HEK293 (cell line): Measurements from ENCODE around the gene SERPINB3.
"Not testable (repeated sequence)": the region's sequence is repeated elsewhere in the genome, so short reads cannot be mapped to it uniquely, and the experiment has no call there.

Experiments used
- CTCF ChIA-PET: fragments of 350-600 bp; formaldehyde crosslinking; extraction: SDS; loops from one replicate; lab custom pipeline; 2021; ENCODE audit warnings: antibody characterized with exemption; lab: Yijun Ruan, JAX
- POLR2A ChIA-PET: fragments of 300-600 bp; formaldehyde crosslinking; extraction: SDS; loops from one replicate; lab custom pipeline; 2020; ENCODE audit warnings: antibody characterized with exemption, inconsistent platforms; lab: Yijun Ruan, JAX
- H3K27ac ChIP-seq: fragments of 200-500 bp; sonication (Bioruptor generic); 2 replicates; pipeline ENCODE4 v1.5.1; 2014; ENCODE audit warnings: low read depth, low read length, control low read depth, inconsistent platforms; ENCODE audit errors: extremely low read depth
- H3K36me3 ChIP-seq, 2 experiments: fragments of 200-500 bp in 1 of 2; sonication (Bioruptor generic) in 1 of 2; 1 replicate in 1 of 2; 2 replicates in 1 of 2; pipeline ENCODE4 v1.5.1; 2014 to 2017; ENCODE audit warnings: inconsistent platforms in 2 of 2, low read length in 2 of 2; ENCODE audit not compliant: control insufficient read depth in 2 of 2, insufficient read depth in 1 of 2
- H3K4me1 ChIP-seq: fragments of 200-500 bp; sonication (Bioruptor generic); 2 replicates; pipeline ENCODE4 v1.5.1; 2014; ENCODE audit warnings: mild to moderate bottlenecking, low read length, inconsistent platforms; ENCODE audit not compliant: control insufficient read depth, insufficient read depth
- H3K4me3 ChIP-seq: 2 replicates; pipeline ENCODE4 v1.5.1; 2011; ENCODE audit warnings: low read depth, mild to moderate bottlenecking, control low read depth, low read length, moderate library complexity
- H3K9me3 ChIP-seq: fragments of 200-500 bp; sonication (Bioruptor generic); 2 replicates; pipeline ENCODE4 v1.5.1; 2014; ENCODE audit warnings: low read depth, low read length, inconsistent platforms; ENCODE audit not compliant: control insufficient read depth, insufficient read depth
- SP7 ChIP-seq: fragments of 450-650 bp; formaldehyde crosslinking; IDR thresholded peaks from 2 replicates; pipeline ENCODE4 v1.5.1; 2016; ENCODE audit warnings: missing biosample characterization, missing genetic modification characterization
- ZBTB8A ChIP-seq: fragments of 450-650 bp; formaldehyde crosslinking; IDR thresholded peaks from 2 replicates; pipeline ENCODE4 v1.5.1; 2016; ENCODE audit warnings: missing biosample characterization, missing genetic modification characterization
- ZFP41 ChIP-seq: fragments of 450-650 bp; formaldehyde crosslinking; IDR thresholded peaks from 2 replicates; pipeline ENCODE4 v1.5.1; 2016; ENCODE audit warnings: missing biosample characterization, missing genetic modification characterization, borderline replicate concordance
- ZNF114 ChIP-seq: fragments of 450-650 bp; formaldehyde crosslinking; IDR thresholded peaks from 2 replicates; pipeline ENCODE4 v1.5.0; 2017; ENCODE audit warnings: missing biosample characterization, missing genetic modification characterization
- ZNF404 ChIP-seq: fragments of 450-650 bp; formaldehyde crosslinking; IDR thresholded peaks from 2 replicates; pipeline ENCODE4 v1.5.1; 2017; ENCODE audit warnings: missing biosample characterization, missing genetic modification characterization
- ZNF514 ChIP-seq: fragments of 450-650 bp; formaldehyde crosslinking; IDR thresholded peaks from 2 replicates; pipeline ENCODE4 v1.5.1; 2016; ENCODE audit warnings: missing biosample characterization, missing genetic modification characterization
- ZNF664 ChIP-seq: fragments of 450-650 bp; formaldehyde crosslinking; IDR thresholded peaks from 2 replicates; pipeline ENCODE4 v1.5.1; 2016; ENCODE audit warnings: missing biosample characterization, missing genetic modification characterization
- ZSCAN23 ChIP-seq: fragments of 450-650 bp; formaldehyde crosslinking; IDR thresholded peaks from 2 replicates; pipeline ENCODE4 v1.5.1; 2016; ENCODE audit warnings: missing biosample characterization, missing genetic modification characterization
- TF ChIP-seq, protein P1 (sequence below): fragments of 450-650 bp; formaldehyde crosslinking; conservative IDR thresholded peaks from 2 replicates; pipeline ENCODE4 v1.5.1; 2016; ENCODE audit warnings: low read depth, missing biosample characterization, missing genetic modification characterization
- TF ChIP-seq, protein P2 (sequence below): fragments of 450-650 bp; formaldehyde crosslinking; IDR thresholded peaks from 2 replicates; pipeline ENCODE4 v1.5.1; 2017; ENCODE audit warnings: missing biosample characterization, mild to moderate bottlenecking, missing genetic modification characterization, moderate library complexity

Gene SERPINB3

DNA sequence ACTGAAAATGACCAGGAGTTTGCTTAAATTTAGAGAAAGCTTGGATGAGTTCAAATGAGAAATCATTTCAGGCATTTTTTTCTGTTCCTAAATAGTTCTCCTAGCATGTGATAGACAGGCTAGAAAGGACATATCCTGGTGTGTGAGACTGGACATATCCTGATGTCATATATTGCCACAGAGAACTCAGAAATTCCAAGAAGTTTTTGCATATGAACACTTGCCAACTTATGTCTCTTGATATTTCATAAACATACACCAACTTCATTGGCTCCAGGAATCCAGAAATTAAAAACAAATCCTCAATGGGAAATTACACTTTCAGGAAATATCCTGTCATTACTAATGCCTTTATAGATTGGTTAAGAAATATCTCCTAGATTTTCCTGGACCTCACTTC, 14.8 kb downstream of the SERPINB3 start:
- ChIA-PET POLR2A (no interaction called here), CTCF (no interaction called here)
- no peaks in the 10 kb centered on the region for H3K4me1 ChIP-seq
- no peaks in the 10 kb centered on the region for H3K36me3 ChIP-seq
- no peak for TF ChIP-seq ZNF514
- no peak for TF ChIP-seq ZNF404
- TF ChIP-seq ZBTB8A (tag by site-specific recombination): no peak
- no peak for TF ChIP-seq ZSCAN23 (tag by site-specific recombination)
- TF ChIP-seq ZNF114: no peak
- no peak for TF ChIP-seq ZFP41 (tag by site-specific recombination)
- TF ChIP-seq SP7: no peak
- TF ChIP-seq, protein P1, sequence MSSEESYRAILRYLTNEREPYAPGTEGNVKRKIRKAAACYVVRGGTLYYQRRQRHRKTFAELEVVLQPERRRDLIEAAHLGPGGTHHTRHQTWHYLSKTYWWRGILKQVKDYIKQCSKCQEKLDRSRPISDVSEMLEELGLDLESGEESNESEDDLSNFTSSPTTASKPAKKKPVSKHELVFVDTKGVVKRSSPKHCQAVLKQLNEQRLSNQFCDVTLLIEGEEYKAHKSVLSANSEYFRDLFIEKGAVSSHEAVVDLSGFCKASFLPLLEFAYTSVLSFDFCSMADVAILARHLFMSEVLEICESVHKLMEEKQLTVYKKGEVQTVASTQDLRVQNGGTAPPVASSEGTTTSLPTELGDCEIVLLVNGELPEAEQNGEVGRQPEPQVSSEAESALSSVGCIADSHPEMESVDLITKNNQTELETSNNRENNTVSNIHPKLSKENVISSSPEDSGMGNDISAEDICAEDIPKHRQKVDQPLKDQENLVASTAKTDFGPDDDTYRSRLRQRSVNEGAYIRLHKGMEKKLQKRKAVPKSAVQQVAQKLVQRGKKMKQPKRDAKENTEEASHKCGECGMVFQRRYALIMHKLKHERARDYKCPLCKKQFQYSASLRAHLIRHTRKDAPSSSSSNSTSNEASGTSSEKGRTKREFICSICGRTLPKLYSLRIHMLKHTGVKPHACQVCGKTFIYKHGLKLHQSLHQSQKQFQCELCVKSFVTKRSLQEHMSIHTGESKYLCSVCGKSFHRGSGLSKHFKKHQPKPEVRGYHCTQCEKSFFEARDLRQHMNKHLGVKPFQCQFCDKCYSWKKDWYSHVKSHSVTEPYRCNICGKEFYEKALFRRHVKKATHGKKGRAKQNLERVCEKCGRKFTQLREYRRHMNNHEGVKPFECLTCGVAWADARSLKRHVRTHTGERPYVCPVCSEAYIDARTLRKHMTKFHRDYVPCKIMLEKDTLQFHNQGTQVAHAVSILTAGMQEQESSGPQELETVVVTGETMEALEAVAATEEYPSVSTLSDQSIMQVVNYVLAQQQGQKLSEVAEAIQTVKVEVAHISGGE (tag by site-specific recombination): no peak
- TF ChIP-seq ZNF664 (tag by site-specific recombination): no peak
- TF ChIP-seq, protein P2, sequence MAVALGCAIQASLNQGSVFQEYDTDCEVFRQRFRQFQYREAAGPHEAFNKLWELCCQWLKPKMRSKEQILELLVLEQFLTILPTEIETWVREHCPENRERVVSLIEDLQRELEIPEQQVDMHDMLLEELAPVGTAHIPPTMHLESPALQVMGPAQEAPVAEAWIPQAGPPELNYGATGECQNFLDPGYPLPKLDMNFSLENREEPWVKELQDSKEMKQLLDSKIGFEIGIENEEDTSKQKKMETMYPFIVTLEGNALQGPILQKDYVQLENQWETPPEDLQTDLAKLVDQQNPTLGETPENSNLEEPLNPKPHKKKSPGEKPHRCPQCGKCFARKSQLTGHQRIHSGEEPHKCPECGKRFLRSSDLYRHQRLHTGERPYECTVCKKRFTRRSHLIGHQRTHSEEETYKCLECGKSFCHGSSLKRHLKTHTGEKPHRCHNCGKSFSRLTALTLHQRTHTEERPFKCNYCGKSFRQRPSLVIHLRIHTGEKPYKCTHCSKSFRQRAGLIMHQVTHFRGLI (tag by site-specific recombination): no peak
- TF ChIP-seq, all 188 proteins: peak for 0
- H3K9me3 ChIP-seq: no peaks in the 10 kb centered on the region
- no peak overlapping the region for H3K27ac ChIP-seq
- H3K4me3 ChIP-seq: no peak overlapping the region

DNA sequence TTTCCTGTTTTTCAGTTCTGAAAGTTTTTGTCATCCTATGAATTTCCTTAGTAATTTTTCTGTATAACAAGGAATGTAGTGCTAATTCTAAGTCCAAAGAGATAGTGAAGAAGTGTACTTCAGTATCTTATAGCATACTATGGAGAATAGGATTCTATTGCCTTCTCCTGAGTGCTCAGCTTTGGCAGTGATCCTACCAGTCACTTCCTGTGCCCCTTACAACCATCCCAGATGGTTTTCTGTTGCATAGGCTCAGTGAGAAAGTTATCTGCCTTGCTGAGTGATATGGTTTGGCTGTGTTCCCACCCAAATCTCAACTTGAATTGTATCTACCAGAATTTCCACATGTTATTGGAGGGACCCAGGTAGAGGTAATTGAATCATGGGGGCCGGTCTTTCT, 17.0 kb downstream of the SERPINB3 start:
- H3K36me3 ChIP-seq, H3K9me3 ChIP-seq, H3K4me1 ChIP-seq, CTCF ChIA-PET, H3K4me3 ChIP-seq, H3K27ac ChIP-seq, POLR2A ChIA-PET: not testable (repeated sequence)

DNA sequence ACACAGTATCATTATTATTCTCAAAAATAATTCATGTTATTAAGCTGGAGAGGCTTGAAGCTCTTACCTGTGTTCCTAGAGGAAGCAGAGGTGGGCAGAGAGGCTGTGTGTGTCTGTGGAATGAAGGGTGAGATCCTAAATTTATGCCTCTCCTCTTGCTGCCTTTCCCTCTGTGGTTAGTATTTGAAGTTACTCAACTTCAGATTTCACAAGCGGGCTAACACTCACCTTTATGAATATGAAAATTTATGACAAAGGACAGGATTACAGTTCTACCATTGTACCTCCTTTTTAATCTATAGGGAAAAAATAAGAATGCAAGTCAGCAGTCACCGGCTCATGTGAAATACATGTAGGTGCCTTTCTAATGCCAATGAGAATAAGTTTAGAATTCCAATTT, 17.6 kb downstream of the SERPINB3 start, which contains the start of gene SERPINB4:
SERPINB4 (minus strand) TSS at position 115 of the 400 bp plus-strand sequence. CDS start 679 bp downstream, outside the sequence.
- POLR2A ChIA-PET, H3K4me3 ChIP-seq, H3K4me1 ChIP-seq, H3K9me3 ChIP-seq, H3K36me3 ChIP-seq, CTCF ChIA-PET, H3K27ac ChIP-seq: not testable (repeated sequence)

DNA sequence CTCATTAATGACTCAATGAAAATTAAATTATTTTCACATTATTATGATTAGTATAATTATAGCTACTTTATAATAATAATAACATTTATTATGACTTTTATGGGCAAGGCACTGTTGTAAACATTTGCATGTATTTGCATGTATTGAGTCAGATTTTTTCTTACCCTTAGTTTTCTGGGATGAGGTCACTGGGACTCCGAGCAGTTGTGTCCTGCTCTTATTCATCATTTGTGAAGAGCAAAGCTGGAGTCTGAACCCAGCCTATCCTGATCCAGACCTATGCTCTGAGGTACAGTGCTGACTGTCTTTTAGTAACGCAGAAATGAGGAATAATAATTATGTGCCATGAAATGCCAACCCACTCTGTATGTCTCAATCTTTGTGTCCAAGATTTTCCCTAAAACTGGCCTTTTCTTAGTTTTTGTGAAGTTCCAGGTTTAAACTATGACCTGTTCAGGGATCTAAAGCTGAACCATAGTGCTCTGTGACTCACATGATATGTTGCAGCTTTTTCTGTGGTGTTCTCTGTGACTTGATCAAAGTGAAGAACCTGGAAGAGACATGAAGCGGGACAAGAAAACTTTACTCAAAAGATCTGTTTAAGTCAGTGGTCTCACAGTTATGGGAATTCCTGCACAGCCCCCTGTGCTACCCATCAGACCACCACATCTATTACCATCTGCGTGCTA, 18.9 kb downstream of the SERPINB3 start:
- H3K27ac ChIP-seq, H3K36me3 ChIP-seq, H3K4me3 ChIP-seq, H3K9me3 ChIP-seq, H3K4me1 ChIP-seq, POLR2A ChIA-PET, CTCF ChIA-PET: not testable (repeated sequence)

DNA sequence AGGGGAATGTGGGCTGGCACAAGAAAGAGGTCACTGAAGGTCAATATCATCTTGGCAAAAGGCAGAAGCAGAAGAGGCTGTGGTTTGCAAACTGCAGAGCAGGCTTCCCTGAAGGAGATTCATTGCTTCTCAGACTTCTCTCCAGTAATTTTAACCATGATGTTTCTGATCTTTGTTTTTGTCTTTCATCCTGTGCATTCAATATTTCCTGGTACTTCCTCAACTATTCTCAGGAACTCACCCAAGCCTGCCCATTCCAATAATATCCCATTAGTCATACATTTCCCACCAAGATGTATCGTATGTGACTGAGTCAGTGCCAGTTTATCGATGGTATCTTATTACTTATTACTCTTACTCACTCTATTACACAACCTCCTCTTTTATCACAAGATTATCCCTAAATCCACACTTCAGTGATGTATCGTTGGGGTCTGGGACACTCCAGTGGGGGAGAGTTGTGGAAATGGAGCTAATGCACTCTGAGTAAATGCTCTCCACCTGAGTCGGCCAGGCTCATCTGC, 20.5 kb downstream of the SERPINB3 start:
- H3K36me3 ChIP-seq, H3K4me3 ChIP-seq, CTCF ChIA-PET, POLR2A ChIA-PET, H3K9me3 ChIP-seq, H3K4me1 ChIP-seq, H3K27ac ChIP-seq: not testable (repeated sequence)
